Transverse colon (tissue), 4 donors: ENCODE results near the gene BMAL1. TPM values are rescaled to one million over a fixed set of nuclear protein-coding genes. Genes with fewer than 3 reads are reported as not detected.

ENCODE experiments used
- DNase-seq: peaks from one replicate; pipeline ENCODE4 v3.0.0-alpha.2; 2019
- H3K27ac ChIP-seq, 4 donors: fragments of 200-600 bp; sonication (generic); 2 replicates each; pipeline ENCODE4 v1.5.1; 2016 to 2018; ENCODE audit warnings: inconsistent platforms in 4 of 4
- H3K27me3 ChIP-seq: fragments of 200-600 bp; sonication (generic); 2 replicates; pipeline ENCODE4 v1.5.1; 2017; ENCODE audit warnings: inconsistent platforms
- H3K36me3 ChIP-seq, 4 donors: fragments of 200-600 bp; sonication (generic); 2 replicates each; pipeline ENCODE4 v1.5.1; 2017 to 2019; ENCODE audit warnings: inconsistent platforms in 4 of 4
- H3K4me1 ChIP-seq, 4 donors: fragments of 200-600 bp; sonication (generic); 2 replicates each; pipeline ENCODE4 v1.5.1; 2017 to 2020; ENCODE audit warnings: inconsistent platforms in 4 of 4
- H3K4me3 ChIP-seq, 4 donors: fragments of 200-600 bp; sonication (generic); 1 replicate in 1 of 4; 2 replicates in 3 of 4; pipeline versions ENCODE4 v1.5.1 to v1.6.1; 2017 to 2019; ENCODE audit warnings: inconsistent platforms in 4 of 4
- H3K9me3 ChIP-seq, 2 donors: fragments of 200-600 bp; sonication (generic); 2 replicates each; pipeline ENCODE4 v1.5.1; 2017 to 2019; ENCODE audit warnings: inconsistent platforms in 2 of 2
- EP300 ChIP-seq: sonication (generic); formaldehyde crosslinking; IDR thresholded peaks from one replicate; pipeline ENCODE4 v1.6.1; 2017; ENCODE audit warnings: antibody characterized with exemption, low read depth
- POLR2A ChIP-seq: fragments of 450-650 bp; IDR thresholded peaks from one replicate; pipeline ENCODE4 v1.6.1; 2016; ENCODE audit warnings: antibody characterized with exemption, mild to moderate bottlenecking, moderate library complexity
- POLR2AphosphoS5 ChIP-seq, 3 donors: sonication (generic); formaldehyde crosslinking; IDR thresholded peaks; one replicate each; pipeline ENCODE4 v1.6.1; 2016; ENCODE audit warnings: antibody characterized with exemption in 3 of 3
- WGBS, 2 donors: methylation state at CpG; one replicate each; pipeline ENCODE4 v1.1.5; 2018; ENCODE audit warnings: low coverage in 1 of 2; 5-methylcytosine and 5-hydroxymethylcytosine counted together
- in situ Hi-C, 4 donors: fragments of 200-750 bp; cut with MboI; loops; one replicate each; pipeline versions ENCODE4 v1.15.0 to v1.15.1; 2017; ENCODE audit warnings: low sequenced_read_pairs in 3 of 4, low pct_ligation_motif_present in 1 of 4, low pct_unique_long_range_greater_than_20kb in 1 of 4
- intact Hi-C: fragments of 100-400 bp; cut with DNase I; formaldehyde crosslinking; loops from one replicate; pipeline ENCODE4 v1.15.1; 2023; ENCODE audit warnings: low total_unique reads
- total RNA-seq, 4 donors: library from RNA; depleted of rRNA; stranded (reverse); fragments of >200 nt; gene quantifications; one replicate each; pipeline ENCODE4 v1.1.0, GENCODE V29; 2016
- TF ChIP-seq, protein P1 (sequence below), 5 experiments: fragments of 200-600 bp in 3 of 5; fragments of 450-650 bp in 2 of 5; sonication (generic) in 3 of 5; IDR thresholded peaks; 1 replicate in 2 of 5; 2 replicates in 3 of 5; pipeline ENCODE4 v1.5.1; 2016 to 2017; ENCODE audit warnings: antibody characterized with exemption in 5 of 5, inconsistent platforms in 3 of 5, mild to moderate bottlenecking in 2 of 5, moderate library complexity in 1 of 5

The BMAL1 gene
- total RNA-seq, 4 donors from 2014 or later, result 20.7 to 48.6 (median 30.8) TPM

DNA sequence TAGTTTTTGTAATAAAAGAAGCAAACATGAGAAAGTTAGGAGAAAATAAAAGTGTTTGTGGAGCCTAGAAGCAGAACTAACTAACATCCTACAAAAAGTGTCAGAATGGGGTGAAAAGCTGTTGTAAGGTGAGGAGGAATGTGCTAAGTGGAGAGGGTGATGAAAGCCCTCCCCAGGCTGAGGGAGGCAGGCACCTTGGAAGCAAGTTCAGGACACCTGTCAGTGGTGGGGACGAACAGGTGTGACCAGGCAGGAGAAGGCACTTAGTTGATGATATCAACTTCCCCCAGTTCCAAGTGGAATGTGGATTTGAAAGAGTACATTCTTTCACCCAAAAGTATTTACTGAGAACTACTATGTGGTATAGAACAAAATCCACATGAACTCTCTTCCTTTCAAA is 18.7 kb upstream of the BMAL1 start:
- no peaks in the 10 kb centered on the region for H3K36me3 ChIP-seq
- no peaks in the 10 kb centered on the region for H3K9me3 ChIP-seq
- no peak for DNase-seq
- H3K4me3 ChIP-seq, result no peak overlapping the region
- 0% methylated on average over 1 of the region's 1 CpG for WGBS, 2 donors
- no peak for TF ChIP-seq POLR2AphosphoS5 (IDR thresholded peaks at IDR 0.05)
- TF ChIP-seq, protein P1, sequence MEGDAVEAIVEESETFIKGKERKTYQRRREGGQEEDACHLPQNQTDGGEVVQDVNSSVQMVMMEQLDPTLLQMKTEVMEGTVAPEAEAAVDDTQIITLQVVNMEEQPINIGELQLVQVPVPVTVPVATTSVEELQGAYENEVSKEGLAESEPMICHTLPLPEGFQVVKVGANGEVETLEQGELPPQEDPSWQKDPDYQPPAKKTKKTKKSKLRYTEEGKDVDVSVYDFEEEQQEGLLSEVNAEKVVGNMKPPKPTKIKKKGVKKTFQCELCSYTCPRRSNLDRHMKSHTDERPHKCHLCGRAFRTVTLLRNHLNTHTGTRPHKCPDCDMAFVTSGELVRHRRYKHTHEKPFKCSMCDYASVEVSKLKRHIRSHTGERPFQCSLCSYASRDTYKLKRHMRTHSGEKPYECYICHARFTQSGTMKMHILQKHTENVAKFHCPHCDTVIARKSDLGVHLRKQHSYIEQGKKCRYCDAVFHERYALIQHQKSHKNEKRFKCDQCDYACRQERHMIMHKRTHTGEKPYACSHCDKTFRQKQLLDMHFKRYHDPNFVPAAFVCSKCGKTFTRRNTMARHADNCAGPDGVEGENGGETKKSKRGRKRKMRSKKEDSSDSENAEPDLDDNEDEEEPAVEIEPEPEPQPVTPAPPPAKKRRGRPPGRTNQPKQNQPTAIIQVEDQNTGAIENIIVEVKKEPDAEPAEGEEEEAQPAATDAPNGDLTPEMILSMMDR (IDR thresholded peaks at IDR 0.05), result no peak
- TF ChIP-seq EP300, result no peak
- intact Hi-C loops (no loop called here), in situ Hi-C loops (no loop called here)
- peaks cover 11 to 27% (median 19%) of the 10 kb centered on the region in 4 donors for H3K4me1 ChIP-seq
- H3K27ac ChIP-seq, result no peak overlapping the region
- H3K27me3 ChIP-seq, result no peaks in the 10 kb centered on the region

DNA sequence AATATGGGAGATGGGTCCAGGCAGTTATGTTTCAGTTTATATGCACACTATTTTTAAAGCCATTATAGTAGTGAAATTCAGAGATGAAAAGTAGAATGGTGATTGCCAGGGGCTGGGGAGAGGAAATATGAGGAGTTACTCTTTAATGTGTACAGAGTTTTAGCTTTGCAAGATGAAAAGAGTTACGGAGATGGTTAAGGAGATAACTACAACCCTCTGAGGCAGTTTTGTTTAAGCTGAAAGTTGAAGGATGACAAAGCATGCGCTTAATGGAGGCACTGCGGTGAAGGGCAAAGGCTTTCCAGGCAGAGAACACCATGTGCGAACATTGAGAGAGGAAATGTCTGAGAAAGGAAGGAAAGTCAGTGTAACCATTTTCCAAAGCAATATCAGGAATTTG is 18.2 kb upstream of the BMAL1 start:
- TF ChIP-seq POLR2A (no peak), POLR2AphosphoS5 (IDR thresholded peaks at IDR 0.05) (no peak), EP300 (no peak)
- TF ChIP-seq, protein P1 (IDR thresholded peaks at IDR 0.05), result no peak
- no peak overlapping the region for H3K4me3 ChIP-seq
- in situ Hi-C loops, result no loop called here

GRCh38 chr11:13260201-13260962 is 17.2 kb upstream of the BMAL1 start:
- Histone ChIP-seq H3K4me3 (no peak overlapping the region), H3K9me3 (no peaks in the 10 kb centered on the region), H3K27me3 (no peaks in the 10 kb centered on the region), H3K27ac (peak overlapping the region; percentile 60 to 74 (median 72)), H3K4me1 (peaks cover 11 to 27% (median 19%) of the 10 kb centered on the region in 4 donors), H3K36me3 (no peaks in the 10 kb centered on the region)
- WGBS, 2 donors, result 60 to 62% methylated on average over 7 of the region's 7 CpGs
- intact Hi-C loops, result no loop called here
- in situ Hi-C loops, result no loop called here
- DNase-seq, result no peak
- TF ChIP-seq, protein P1 (IDR thresholded peaks at IDR 0.05), result no peak
- TF ChIP-seq POLR2A (no peak), POLR2AphosphoS5 (IDR thresholded peaks at IDR 0.05) (no peak), EP300 (no peak)

More for the DNA sequence above, 18.2 kb upstream of the BMAL1 start:
- no peaks in the 10 kb centered on the region for H3K36me3 ChIP-seq
- intact Hi-C loops, result no loop called here
- 44 to 63% methylated on average over 4 of the region's 4 CpGs for WGBS, 2 donors
- no peak for DNase-seq
- H3K27me3 ChIP-seq, result no peaks in the 10 kb centered on the region
- peaks cover 11 to 27% (median 19%) of the 10 kb centered on the region in 4 donors for H3K4me1 ChIP-seq
- no peak overlapping the region for H3K27ac ChIP-seq
- H3K9me3 ChIP-seq, result no peaks in the 10 kb centered on the region

DNA sequence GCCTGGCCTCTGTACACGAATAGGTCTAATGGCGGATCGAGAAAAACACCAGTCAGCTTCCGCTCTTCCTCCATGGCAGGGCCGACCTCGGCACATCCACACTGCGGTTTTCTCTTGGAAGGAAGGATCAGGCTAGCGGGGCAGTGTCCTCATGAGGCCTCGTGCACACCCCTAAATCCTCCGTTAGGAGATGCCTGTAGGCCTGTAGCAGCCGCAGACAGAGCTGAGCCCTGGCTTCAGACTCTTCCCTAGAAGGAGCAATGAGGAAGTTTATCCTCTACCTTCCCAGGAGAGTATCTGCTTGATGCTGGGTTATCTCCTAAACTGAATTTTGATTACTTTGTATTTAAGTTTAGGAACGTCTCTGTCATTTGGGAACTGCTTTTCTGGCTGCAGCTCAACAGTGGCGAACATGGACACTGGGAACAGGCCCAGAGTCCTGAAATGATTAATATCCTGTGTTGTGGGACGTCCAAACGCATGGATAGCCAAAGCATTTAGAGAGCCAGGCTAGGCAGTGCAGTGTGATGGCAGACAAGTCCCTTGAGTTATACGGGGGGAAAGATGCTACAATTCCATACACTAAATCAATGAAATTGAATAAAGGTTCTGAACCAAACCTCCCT is 16.5 kb upstream of the BMAL1 start:
- Histone ChIP-seq H3K9me3 (no peaks in the 10 kb centered on the region), H3K4me3 (no peak overlapping the region), H3K27ac (peak overlapping the region; percentile 60 to 74 (median 72)), H3K36me3 (no peaks in the 10 kb centered on the region), H3K27me3 (no peaks in the 10 kb centered on the region), H3K4me1 (peaks cover 11 to 27% (median 19%) of the 10 kb centered on the region in 4 donors)
- 65 to 86% methylated on average over 9 to 16 of the region's 16 CpGs for WGBS, 2 donors
- DNase-seq, result no peak
- in situ Hi-C loops (no loop called here), intact Hi-C loops (no loop called here)
- no peak for TF ChIP-seq POLR2A
- no peak for TF ChIP-seq POLR2AphosphoS5 (IDR thresholded peaks at IDR 0.05)
- TF ChIP-seq EP300, result no peak
- TF ChIP-seq, protein P1 (IDR thresholded peaks at IDR 0.05), result no peak
